ENCODE data around the gene IMPDH1.

- no peak for TF ChIP-seq EZH2 (IDR thresholded peaks at IDR 0.05; ENCODE audit: borderline replicate concordance, insufficient read depth, low read depth, low read length, poor library complexity, severe bottlenecking)
- TF ChIP-seq CTCF (IDR thresholded peaks at IDR 0.05): no peak
These were observed 23.5 kb downstream of the IMPDH1 start for GRCh38 chr7:128385988-128386925.

Data from B cell (primary cell).